Measurements from ENCODE around the gene MAP3K9.

MAP3K9 gene

DNA sequence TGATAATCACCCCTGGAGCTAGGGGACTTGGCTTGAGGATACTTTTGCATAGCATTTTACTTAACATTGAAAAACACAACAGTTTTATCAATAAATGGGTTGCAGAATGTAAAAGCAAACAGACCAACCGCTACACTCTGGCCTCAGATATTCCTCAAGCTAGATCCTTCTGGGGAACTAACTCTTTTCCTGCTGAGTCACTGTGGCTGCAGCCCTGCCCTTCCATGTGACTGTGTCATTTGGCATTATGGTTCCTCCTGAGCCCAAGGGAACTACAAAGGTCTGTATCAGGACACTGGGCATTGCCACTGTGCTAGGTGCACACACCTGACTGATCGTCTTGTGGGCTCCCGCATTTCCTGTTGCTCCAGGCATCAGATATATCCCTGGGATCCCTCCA, 111.0 kb downstream of the MAP3K9 start:
- DNase-seq (ENCODE audit: low read depth) = no peak

DNA sequence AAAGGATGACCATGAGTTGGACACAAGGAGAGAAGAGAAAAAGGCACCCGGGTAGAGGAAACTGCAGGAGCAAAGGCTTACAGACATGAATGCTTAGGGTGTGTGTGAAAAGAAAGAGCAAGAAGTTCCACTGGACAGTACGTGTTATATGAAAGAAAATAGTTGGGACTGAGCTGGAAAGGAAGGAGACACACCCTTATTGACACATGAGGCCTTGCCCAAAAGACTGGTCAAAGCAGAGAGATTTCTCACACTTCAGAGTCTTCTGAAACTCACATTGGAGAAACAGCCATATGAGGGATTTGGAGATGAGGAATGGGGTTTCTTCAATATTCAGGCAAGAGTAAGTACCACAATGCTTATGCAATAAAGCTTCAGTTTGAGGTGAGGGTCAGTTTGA, 111.6 kb downstream of the MAP3K9 start:
- DNase-seq (ENCODE audit: low read depth) = no peak

- no peak for DNase-seq (ENCODE audit: low read depth)
Observed at GRCh38 chr14:70696026-70696425, 113.3 kb downstream of the MAP3K9 start.

DNA sequence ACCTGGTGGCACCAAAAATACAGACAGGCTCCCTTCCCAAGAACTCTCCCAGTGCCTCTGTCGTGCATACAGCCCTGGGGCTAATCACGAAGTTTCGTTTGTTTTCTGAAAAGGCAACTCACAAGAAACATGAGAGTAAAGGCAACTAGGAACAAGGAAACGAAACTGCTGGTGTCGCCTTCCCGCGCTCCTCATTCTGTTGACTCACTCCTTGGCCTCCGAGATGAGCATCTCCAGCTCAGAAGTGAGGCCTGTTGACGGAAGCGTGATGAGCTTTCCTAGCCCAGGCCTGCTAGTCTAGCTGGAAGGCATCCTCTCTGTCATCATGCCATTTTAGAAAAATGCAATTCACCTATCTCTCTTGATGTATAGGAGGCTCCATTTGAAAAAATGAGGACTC, 117.1 kb downstream of the MAP3K9 start:
- no peak for DNase-seq (ENCODE audit: low read depth)

DNA sequence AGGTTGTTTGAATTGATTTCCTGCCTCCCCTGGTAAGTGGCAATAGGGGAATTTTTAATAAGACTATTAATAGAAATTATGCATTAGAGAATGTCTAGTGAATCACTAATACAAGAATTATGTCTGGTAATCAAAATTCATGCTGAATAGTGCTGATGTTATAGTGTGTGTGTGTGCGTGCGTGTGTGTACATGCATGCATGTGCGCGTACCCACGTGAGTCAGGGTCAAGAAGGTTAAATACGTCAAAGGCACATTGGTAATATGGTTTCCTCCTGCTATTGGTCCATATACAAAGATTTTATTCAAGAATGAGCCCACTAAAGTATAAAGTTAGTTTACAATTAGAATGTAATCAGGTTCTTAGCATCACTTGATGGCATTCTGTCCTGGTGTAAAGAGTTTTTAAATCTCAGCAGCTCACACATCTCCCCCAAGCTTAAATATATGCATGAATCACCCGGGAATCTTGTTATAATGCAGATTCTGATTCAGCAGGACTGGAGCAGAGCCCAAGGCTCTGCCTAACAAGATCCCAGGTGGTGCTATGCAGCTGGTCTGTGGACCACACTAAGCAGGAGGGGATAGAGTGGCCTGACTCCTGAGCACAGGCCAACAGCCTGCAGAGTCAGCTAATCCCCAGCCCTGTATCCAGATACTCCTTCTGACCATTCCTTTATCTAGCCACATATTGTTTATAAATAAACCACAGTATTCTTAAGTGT, 123.7 kb downstream of the MAP3K9 start:
- DNase-seq (ENCODE audit: low read depth) = no peak

DNA sequence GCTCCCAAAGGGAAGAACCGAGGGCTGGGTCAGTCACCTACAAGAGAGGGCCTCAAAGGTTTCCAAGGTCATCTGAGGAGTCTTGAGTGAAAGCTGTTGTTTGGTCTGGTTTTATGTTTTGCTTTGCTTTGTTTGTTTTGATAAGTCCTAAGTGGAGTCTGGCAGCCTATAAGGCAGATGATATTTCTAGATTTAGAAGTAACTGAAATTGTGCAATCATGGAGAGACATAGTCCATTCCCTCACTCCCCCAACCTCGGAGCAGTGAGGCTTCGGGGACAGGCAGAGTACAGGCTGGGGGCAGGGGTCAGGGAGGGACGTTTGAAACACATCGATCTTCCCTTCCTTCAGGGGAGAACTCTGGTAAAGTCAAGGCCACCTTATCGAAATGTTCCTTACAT, 125.3 kb downstream of the MAP3K9 start:
- DNase-seq (ENCODE audit: low read depth) = no peak

DNA sequence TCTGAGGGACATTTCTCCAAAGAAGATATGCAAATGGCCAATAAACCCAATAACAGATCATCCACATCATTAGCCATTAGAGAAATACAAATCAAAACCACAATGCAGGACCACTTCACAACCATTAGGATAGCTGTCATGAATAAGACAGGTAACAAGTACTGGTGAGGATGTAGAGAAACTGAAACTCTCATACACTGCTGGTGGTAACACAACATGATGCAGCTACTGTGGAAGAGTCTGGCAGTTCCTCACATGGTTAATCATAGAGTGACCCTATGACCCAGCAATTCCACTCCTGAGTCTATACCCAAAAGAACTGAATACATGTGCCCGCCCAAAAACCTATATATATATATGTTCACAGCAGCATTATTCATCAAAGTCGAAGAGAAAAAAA, 128.6 kb downstream of the MAP3K9 start:
- no peak for DNase-seq (ENCODE audit: low read depth)

GRCh38 chr14:70677341-70677740, 132.0 kb downstream of the MAP3K9 start:
- no peak for DNase-seq (ENCODE audit: low read depth)

Data from activated T-helper 9 cell treated with anti-CD3 and anti-CD28 coated beads, Interleukin-2, amount 50 U/mL, for 16 hours (primary cell).